Left lung (tissue), 10 donors: ENCODE results near the gene SLC12A3. TPM values are rescaled to one million over a fixed set of nuclear protein-coding genes. Genes with fewer than 3 reads are reported as not detected.

ENCODE experiments used
- ATAC-seq: fragments of 200-7000 bp; cut with Tn5 transposase; one replicate; pipeline ENCODE4 v1.9.1; 2020; ENCODE audit warnings: moderate library complexity
- DNase-seq, 4 donors: peaks; one replicate each; pipeline ENCODE4 v3.0.0-alpha.2; 2013 to 2020
- H3K27ac ChIP-seq, 2 donors: fragments of 200-600 bp; sonication (generic) in 1 of 2; one replicate each; pipeline versions ENCODE4 v1.5.0 to v1.8.0; 2020 to 2021
- H3K27me3 ChIP-seq, 2 donors: fragments of 200-600 bp; sonication (generic) in 1 of 2; one replicate each; pipeline versions ENCODE4 v1.5.0 to v1.8.0; 2020 to 2021
- H3K36me3 ChIP-seq, 2 donors: fragments of 200-600 bp; sonication (generic) in 1 of 2; one replicate each; pipeline versions ENCODE4 v1.5.0 to v1.8.0; 2020 to 2021
- H3K4me1 ChIP-seq, 2 donors: fragments of 200-600 bp; one replicate each; pipeline ENCODE4 v1.8.0; 2021
- H3K4me3 ChIP-seq, 2 donors: fragments of 200-600 bp; sonication (generic) in 1 of 2; one replicate each; pipeline versions ENCODE4 v1.5.0 to v1.8.0; 2020 to 2021; ENCODE audit warnings: mild to moderate bottlenecking in 1 of 2
- H3K9me3 ChIP-seq, 2 donors: fragments of 200-600 bp; sonication (generic) in 1 of 2; one replicate each; pipeline versions ENCODE4 v1.5.0 to v1.8.0; 2020 to 2021
- CTCF ChIP-seq, 2 donors: fragments of 200-600 bp; sonication (generic) in 1 of 2; IDR thresholded peaks; one replicate each; pipeline versions ENCODE4 v1.5.0 to v1.8.0; 2021; ENCODE audit warnings: antibody characterized with exemption in 2 of 2
- intact Hi-C, 2 donors: fragments of 100-400 bp; cut with DNase I; formaldehyde crosslinking; loops; one replicate each; pipeline versions ENCODE4 v1.11.2 to v1.14.2; 2022
- polyA plus RNA-seq, 6 donors: library from polyadenylated mRNA; unstranded; fragments of 120-200 nt; gene quantifications; one replicate each; pipeline ENCODE4 v1.2.1, GENCODE V29; 2013; ENCODE audit not compliant: insufficient read length in 6 of 6
- total RNA-seq, 2 donors: library from RNA; stranded (reverse); fragmentation: NEBNext Ultra II Directional; extraction: Animal tissue kit (Norgen Biotek cat#: 25700); gene quantifications; one replicate each; pipeline ENCODE4 v1.2.1, GENCODE V29; 2021
- donor health status: DM: no; HTN: yes; CAD: no.
- donor health status: DM: no; HTN: no; CAD: no.

The SLC12A3 gene
- total and polyA plus RNA-seq, 8 donors, result 0.13 to 0.49 (median 0.20) TPM; not detected in 2

GRCh38 chr16:56851671-56852400, 13.2 kb upstream of the SLC12A3 start:
- TF ChIP-seq CTCF (IDR thresholded peaks at IDR 0.05), result peak in 1 of 2 donors; percentile 15
- H3K4me1 ChIP-seq, result peaks cover 24 to 28% of the 10 kb centered on the region in 2 donors
- no peaks in the 10 kb centered on the region for H3K36me3 ChIP-seq
- peak in 3 of 4 donors; percentile 10 to 26 (median 14) for DNase-seq
- ATAC-seq, result no peak
- intact Hi-C loops, result no loop called here
- no peaks in the 10 kb centered on the region for H3K9me3 ChIP-seq
- H3K27me3 ChIP-seq, result no peaks in the 10 kb centered on the region
- no peak overlapping the region for H3K27ac ChIP-seq
- H3K4me3 ChIP-seq, result no peak overlapping the region

- H3K4me3 ChIP-seq, result no peak overlapping the region
- no peak for ATAC-seq
- intact Hi-C loops, result no loop called here
- H3K27me3 ChIP-seq, result no peaks in the 10 kb centered on the region
- TF ChIP-seq CTCF (IDR thresholded peaks at IDR 0.05), result no peak
- H3K4me1 ChIP-seq, result peaks cover 24 to 25% of the 10 kb centered on the region in 2 donors
- no peak overlapping the region for H3K27ac ChIP-seq
- peak in 1 of 4 donors; percentile 8 for DNase-seq
- no peaks in the 10 kb centered on the region for H3K36me3 ChIP-seq
- H3K9me3 ChIP-seq, result no peaks in the 10 kb centered on the region
These were observed 12.6 kb upstream of the SLC12A3 start for GRCh38 chr16:56852401-56852730.

- Histone ChIP-seq H3K27me3 (no peaks in the 10 kb centered on the region), H3K4me1 (peaks cover 19 to 21% of the 10 kb centered on the region in 2 donors), H3K4me3 (no peak overlapping the region), H3K9me3 (no peaks in the 10 kb centered on the region), H3K36me3 (no peaks in the 10 kb centered on the region), H3K27ac (no peak overlapping the region)
- ATAC-seq, result no peak
- peak in 1 of 4 donors; percentile 13 for DNase-seq
- intact Hi-C loops, result no loop called here
- TF ChIP-seq CTCF (IDR thresholded peaks at IDR 0.05), result no peak
These were observed 12.0 kb upstream of the SLC12A3 start for GRCh38 chr16:56852968-56853367.

GRCh38 chr16:56855201-56855600, 9.8 kb upstream of the SLC12A3 start:
- ATAC-seq (no peak), DNase-seq (peak in 1 of 4 donors; percentile 61)
- H3K9me3 ChIP-seq, result no peaks in the 10 kb centered on the region
- H3K27ac ChIP-seq, result no peak overlapping the region
- intact Hi-C loops, result no loop called here
- no peak for TF ChIP-seq CTCF (IDR thresholded peaks at IDR 0.05)
- H3K36me3 ChIP-seq, result no peaks in the 10 kb centered on the region
- H3K27me3 ChIP-seq, result no peaks in the 10 kb centered on the region
- H3K4me1 ChIP-seq, result peaks cover 1 to 3% of the 10 kb centered on the region in 2 donors
- no peak overlapping the region for H3K4me3 ChIP-seq

- ATAC-seq (no peak), DNase-seq (no peak)
- Histone ChIP-seq H3K4me3 (no peak overlapping the region), H3K27me3 (no peaks in the 10 kb centered on the region), H3K9me3 (no peaks in the 10 kb centered on the region), H3K4me1 (peaks cover 0 to 10% of the 10 kb centered on the region in 2 donors), H3K27ac (no peak overlapping the region), H3K36me3 (no peaks in the 10 kb centered on the region)
- intact Hi-C loops, result no loop called here
- no peak for TF ChIP-seq CTCF (IDR thresholded peaks at IDR 0.05)
These were observed 9.1 kb upstream of the SLC12A3 start for GRCh38 chr16:56855946-56856345.
